AML-193 (cell line): Measurements from ENCODE around the gene TTLL11.

Experiments
- DNase-seq, 2 experiments: peaks; one replicate each; lab custom pipeline; 2025; lab: John Stamatoyannopoulos, UW

The TTLL11 gene

DNA sequence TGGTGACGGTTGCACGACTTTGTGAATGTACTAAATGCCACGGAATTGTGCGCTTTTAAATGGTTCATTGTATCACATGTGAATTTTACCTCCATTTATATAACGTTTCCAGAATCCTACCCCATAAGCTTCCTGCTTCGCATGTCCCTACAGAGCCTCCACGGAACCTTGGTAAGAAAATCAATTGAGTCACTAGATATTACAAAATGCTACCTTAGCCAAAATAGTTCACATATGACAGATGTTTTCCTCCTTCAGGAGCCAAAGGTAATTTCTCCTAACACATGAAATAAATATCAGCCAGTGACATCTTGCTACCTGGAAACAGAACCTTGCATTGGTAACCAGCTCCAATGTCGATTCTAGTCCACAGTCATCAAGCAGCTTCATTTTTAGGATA, 125.1 kb downstream of the TTLL11 start:
- no peak for DNase-seq

DNA sequence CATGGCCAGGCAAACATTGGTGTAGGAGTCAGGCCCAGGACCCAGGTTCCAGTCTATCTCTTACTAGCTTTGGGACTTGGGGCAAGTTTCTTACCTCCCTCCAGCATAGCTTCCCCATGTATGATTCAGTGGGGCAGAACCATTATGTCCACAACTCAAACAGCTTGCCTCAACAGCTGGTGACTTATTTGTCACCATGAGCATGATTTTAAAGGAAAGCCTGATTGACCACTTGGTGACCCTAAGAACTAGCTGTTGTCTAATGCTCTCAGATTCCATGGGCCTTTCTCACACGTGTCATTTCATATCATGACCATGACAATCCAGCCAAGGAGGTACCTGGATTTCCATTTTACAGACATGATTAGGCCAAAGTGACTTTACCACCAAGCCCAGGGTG, 126.4 kb downstream of the TTLL11 start:
- no peak for DNase-seq

DNA sequence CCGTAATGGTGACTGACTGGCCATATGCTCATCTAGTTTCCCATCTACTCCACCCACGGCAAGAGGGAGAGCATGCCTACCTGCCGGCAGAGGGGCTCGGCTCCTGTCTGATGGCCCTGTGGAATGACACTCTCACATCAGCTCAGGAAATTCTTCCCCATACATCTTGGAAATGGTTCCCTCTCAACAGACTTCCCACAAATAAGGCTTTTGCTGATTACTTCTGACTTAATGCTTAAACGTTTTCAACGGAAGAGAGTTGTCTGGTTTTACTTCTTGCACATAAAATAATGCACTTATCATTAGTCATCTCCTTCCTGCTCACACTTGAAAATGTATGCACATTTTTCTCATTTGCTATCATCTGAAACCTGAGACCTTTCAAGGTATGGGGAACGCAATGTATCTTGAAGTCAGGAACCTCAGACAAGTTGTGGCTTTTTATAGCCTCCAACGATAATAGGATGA, 129.5 kb downstream of the TTLL11 start:
- no peak for DNase-seq

DNA sequence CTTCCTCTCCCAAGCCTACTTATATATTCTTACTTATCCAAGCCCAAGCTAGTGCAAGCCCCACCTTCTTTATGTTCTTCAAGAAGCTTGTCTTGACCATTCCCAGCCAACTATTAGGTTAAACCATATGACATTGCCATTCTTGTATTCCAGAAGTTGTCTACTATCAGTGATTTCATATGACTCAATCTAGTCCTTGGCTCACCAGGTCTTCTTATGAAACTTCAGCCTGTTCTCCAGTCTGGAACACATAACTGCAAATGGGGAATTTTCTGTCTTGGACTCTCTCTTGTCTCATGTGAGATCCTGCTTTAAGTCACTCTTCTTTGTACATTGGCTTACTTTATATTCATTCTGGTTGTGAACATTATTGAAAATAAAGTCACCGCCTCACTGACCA, 130.7 kb downstream of the TTLL11 start:
- DNase-seq: no peak

DNA sequence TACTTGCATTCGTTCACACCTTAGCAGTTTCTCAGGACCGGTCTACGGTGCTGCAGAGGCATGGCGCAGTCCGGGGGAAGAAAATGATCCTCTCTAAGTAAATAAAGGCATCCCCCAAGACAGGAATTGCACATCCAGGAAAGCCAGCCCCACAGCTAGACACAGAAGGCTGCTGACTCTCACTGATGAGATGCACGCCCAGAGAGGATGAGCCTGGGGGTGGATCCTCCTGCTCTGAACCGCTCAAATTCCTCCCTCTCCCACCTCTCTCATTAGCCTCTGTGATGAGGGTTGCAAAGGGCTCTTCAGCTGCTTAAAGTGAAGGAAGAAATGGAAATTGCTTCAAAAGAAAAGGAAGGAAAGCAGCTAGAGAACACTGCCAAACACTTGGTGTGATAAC, 132.4 kb downstream of the TTLL11 start:
- no peak for DNase-seq

DNA sequence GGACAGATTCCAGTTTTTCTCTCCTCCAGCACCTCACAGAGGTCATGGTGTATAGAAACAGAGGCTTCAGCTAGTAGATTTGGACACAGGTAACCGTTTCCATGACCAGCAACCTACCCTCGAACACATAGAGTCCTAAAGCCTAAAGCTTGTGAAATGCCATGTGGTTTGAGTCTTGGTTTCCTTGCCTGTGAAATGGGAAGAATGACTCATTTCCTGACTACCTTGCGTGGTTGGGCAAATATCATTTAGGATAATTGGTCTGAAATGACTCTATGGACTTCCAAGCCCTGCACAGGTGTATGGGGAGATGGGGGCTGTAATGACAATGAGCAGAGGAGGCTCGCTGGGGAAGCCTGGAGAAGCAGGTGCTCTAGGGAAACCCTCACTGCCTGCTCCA, 134.6 kb downstream of the TTLL11 start:
- no peak for DNase-seq

DNA sequence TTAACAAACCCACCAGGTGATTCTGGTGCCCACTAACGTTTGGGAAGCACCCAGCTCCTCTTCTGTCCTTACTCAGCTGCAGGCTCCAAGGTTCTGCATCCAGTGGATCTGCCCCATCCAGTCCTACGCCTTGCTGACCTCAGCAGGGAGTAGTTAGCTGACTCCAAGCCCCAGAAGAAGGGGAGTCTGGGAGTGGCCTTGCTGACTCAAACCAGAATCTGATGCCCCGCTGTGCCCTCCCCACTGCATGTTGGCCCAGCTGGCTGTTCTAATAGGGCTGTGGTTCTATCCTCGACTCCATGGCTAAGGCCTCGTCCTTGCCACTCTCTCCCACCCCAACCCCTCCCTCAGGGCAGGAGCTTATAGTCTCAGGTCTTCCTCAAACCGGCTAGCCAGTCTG, 136.3 kb downstream of the TTLL11 start:
- no peak for DNase-seq

DNA sequence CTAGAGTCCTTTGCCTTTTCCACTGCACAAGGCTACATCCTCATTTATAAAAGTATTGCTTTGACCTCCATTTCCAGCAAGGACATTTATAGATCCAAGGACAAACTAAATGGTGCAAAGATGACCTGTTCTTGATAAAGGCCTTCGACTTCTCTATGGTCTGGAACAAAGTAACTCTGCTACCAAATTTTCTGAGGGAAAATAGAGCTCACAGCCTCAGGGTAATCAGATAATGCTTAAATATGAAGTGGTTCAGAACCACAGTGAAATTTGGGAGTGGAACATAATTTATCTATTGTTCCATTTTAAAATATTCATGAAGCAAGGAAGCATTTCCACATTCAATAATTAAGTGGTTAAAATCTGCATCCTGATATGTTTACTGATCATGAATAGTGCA, 137.5 kb downstream of the TTLL11 start:
- no peak for DNase-seq

DNA sequence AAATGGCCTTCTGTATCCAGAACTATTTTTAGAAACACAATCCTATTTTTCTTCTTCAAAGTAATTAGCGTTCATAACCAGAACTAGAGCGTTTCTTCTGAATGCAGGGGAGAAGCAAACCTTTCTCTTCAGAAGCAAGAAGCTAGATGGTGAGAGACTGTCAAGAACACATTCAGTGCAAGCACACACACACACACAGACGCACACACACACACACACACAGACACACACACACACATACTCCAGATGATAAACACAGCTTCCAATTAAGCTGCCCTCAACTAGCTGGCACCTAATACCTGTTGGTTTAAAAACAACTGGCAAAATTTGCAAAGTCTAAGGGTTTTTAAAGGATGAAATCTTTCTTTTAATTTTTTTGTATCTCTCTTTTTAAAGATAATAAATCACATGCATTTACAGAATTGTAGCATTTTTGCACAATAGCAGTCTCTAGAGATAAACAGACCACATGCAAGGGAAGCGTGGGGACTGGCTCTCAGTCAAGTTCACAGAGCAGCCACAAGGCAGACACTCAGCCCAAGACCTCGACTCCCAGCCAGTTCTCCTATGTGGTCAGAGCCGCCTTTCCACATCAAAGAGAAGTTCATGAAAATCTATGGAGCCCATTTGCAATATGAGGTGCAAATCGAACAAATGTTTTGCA, 138.5 kb downstream of the TTLL11 start:
- DNase-seq: no peak

DNA sequence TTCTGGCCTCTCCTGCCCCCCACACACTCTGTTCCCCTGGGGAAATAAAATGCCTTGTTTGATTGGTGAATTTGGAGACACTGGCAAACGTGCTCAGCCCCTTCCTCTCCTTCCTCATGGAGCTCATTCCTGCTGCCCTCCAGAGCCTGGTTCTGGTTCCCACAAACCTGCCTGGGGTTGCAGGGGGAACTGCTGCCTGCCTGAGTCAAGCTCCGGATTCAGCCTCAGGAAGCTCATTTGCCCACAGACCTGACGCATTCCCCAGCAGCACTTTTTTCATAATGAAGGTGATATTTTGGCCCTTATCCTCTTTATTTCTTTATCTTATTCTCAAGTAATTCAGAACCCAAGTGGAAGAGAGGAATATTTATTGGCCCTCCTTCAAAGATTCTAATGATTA, 140.5 kb downstream of the TTLL11 start:
- DNase-seq: no peak

DNA sequence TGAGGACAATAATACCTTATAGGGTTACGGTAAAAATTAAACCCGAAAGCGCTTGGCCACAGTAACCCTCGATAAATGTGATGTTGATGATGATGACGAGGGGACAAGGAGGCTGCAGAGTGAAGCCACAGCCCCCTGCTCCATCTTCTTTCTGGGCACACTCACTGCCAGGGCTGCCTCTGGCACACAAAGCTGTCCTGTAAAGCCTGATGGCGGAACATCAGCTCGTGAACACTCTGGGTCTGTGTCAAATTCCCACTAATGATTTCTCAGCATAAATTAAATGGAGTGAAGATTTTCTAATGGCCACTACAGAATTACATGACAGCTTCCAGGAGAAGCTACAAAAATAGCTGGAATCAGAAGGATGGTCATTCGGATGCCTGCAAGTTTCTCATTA, 142.2 kb downstream of the TTLL11 start:
- DNase-seq: no peak

DNA sequence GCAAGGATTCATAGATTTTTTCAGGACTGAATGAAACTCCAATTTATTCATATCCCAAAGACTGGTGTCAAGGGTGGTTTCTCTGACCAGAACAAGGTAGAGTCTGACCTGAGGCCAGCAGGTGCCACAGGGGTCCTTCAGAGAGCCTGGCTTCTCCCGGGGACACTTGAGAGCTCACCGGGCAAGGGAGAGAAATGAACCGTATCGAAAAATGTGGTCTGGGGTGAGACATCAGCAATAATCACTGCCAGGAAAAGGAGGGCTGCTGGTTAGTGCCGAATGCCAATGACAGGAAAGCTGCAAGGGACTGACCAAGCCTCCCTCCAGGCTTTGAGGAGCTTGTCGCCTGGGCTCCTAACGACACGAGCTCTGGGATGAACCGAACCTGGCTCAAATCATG, 142.7 kb downstream of the TTLL11 start:
- no peak for DNase-seq

DNA sequence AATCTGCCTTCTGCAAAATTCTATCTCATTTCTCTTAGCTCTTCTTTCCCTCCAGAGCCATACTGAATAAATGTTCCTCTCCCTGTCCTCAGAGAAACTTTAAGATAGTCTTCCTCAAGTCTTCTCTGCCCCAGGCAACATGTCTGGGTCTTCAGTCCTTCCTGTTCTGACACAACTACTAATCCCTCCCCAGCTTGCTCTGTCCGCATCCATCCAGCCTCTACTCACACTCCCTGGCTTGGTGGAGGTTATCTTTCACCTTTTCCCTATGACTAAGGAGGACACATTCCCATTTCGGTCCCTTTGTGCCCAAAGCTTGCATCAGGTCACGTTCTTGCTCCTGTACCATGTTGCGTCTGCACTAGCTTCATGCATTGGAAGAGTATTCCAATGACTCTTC, 143.3 kb downstream of the TTLL11 start:
- DNase-seq: no peak

DNA sequence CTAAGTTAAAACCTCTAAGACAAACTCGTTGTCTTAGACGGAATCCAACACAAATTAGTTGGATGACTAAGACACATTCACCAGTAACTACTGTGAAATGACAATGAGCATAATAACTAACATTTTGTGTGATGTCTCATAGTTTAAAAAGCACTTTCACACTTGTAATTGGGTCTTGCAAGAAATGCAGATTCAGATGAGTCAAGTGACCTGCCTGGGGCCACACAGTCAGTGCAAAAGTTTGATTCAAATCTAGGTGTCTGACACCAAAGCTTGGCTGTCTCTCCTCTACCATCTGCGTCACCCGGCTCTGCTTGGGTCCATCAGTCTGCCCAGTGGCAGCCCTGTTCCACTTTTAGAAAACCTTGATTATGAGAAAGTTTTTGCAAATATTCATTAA, 143.7 kb downstream of the TTLL11 start:
- DNase-seq: no peak

DNA sequence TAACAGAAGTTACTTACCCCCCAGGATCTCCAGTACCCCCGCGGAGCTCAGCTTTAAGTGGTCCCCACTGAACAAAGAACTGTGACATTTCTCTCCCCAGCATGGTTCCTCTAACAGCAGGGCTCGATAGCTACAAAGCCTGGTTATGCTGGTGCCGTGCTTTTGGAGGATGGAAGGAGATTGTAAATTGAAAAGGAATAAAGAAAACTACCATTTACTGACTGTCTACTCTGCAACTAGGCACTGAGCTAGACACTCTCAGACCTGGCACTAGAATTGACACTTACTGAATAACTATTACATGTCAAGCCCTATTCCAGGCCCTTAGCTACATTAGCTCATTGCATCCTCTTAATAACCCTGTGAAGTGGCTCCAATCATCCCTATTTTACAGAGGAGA, 145.3 kb downstream of the TTLL11 start:
- DNase-seq: no peak

DNA sequence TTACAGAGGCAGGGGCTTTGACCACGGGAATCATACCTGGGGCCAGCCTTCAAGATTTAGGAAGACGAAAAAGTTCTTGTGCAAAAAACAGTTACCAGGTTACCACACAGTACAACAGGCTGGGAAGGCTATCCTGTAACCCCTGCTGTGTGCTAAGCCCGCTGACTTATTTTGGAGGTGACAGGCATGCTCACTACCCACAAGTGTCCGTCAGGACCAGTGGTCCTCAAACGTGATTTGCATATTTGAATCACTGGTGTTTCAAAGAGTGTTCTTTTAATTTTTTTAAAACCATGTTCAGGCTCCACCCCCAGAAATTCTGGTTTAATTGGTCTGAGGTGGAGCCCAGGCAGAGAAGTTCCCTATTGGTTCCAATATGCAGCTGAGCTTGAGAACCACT, 146.6 kb downstream of the TTLL11 start:
- no peak for DNase-seq

DNA sequence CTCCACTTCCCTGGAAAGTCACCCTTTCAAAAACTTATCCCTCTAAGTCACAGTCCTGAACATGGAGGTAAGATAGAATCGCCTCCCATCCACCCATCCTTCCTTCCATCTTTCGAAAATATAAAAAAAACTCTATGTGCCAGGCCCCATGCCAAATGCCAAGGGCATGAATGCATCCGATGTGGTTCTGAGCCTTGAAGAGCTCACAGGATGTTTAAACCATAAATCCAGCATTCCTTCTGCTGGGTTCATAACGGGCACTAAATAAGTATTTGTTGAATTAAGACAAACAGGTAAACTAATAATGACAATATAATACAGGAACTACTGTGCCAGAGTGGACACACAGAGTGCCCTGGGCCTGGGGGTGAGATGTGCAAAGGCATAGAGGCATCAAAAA, 147.3 kb downstream of the TTLL11 start:
- no peak for DNase-seq

DNA sequence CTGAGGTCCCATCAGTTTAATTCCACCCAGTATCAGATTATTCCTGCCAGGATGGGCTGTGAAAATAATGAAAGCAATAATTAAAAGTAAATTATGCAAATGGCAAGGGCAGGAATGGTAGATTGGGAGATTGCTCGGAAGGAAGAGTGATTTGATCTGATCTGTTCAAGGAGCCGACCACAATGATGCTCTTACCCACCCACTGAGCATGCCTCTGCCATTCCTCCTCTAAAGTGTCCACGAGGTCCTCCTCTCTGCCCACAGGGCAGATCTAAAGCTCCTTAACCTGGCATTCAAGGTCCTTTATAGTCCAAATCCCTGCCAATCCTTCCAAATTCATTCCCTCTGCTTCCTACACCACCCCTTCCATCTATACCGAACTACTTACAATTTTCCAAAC, 147.8 kb downstream of the TTLL11 start:
- DNase-seq: no peak

DNA sequence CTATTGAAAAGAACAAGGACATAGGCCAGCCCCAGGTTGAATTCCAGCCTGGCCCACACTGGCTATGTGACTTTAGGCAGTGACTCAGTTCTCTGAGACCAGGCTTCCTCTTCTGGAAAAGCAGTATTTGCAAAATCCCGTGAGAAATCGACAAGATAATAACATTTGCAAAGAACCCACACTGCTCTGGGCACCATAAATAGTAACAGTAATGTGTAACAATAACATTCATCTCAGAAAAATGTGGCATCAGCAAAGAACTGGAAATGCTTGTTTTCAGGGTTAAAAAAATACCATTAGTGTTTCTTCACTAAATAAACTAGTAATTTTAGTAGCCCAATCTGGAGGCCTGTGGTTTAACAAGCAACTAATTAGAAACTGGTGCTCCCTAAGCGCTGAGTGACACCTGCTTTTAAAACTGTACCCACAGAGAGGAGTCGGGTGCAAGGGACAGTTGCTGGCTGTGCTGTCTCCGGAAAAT, 148.4 kb downstream of the TTLL11 start:
- DNase-seq: no peak

DNA sequence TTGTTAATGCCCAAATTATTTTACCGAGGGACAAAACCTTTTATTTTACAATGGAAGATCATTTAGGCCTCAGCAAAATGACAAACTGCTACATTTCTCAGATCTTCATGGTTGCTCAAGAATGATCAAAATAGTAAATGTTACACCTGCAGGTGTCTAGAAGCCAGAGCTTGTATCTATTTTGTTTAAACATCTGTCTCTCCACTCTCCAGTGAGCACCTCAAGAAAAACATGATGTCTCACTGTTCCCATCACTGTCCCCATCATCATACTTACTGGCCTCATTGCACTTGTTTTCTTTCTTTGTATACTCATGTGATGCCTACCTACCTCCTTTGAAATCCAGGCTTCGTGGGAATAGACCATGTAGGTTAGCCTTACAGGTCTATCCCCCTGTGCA, 149.6 kb downstream of the TTLL11 start:
- no peak for DNase-seq

DNA sequence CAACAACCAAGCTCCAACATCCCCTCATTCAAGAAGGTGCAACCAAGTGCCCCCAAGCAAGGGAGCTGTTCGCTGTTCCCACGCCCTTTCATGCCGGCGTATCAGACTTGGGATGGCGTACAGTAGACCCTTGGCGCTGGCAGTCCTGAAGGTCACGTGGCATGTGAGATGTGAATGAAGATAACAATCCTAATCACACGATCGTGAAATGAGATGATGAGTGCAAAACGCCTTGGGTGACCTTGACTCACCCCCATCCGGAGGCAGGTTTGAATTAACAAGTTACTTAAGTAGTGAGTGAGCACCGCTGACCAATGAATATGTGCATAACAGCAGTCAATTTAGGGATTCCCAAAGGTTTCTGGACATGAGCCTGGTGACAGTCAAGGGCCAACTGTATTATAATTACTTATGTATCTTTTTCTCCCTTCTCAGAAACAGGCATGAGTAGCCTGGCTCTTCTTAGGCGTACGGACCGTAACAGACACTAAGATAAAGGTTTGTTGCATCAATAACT, 150.2 kb downstream of the TTLL11 start:
- no peak for DNase-seq

DNA sequence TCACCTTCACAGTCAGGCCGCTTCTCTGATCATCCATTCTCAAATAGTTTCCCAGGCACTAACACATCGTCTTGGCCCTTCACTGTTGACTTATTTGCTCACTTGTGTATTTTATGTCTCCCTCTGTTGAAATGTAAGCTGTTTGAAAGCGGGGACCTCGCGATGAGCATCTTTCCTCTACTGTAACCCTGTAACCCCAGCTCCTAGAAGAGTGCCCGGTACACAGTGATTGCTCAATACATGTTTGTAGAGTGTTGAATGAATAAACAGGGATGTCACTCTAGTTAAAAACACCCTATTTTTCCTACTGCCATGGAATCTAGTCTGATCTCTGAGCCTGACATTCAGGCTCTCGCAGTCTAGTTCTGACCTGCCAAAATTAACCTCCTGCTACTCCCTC, 150.8 kb downstream of the TTLL11 start:
- DNase-seq: no peak

DNA sequence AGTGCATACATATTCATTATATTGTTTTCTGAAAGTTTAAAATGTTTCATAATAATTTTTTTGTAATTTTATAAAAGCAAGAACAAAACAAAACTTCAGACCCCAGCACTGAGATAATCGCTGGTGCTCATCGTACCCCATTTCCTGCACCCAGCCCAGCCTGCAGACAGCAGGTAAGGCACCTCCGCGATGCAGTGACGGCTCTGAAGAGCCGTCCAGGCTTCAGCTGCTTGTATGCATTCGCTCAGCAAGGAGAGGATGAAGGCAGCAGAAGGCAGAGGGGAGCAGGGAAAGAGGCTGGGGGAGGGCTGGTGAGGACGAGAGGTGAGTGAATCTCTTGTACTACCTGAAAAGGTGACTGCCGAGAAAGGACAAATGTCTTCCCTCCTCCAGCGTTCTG, 153.5 kb downstream of the TTLL11 start:
- DNase-seq: no peak

DNA sequence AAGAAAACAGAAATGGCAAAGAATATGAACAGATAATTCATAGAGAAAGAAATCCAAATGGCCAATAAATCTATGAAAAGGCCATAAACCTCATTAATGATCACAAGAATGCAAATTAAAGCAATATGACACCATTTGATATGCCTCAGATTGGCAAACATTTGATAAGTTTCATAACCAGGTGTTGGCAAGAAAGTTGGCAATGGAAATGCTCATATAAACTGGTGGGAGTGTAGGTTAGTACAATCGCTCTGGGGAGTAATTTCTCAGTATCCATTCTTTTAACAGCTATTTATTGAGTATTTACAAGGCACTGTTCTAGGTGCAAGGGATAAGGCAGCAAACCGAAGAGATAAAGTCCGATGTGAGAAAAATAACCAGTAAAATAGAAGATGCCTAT, 154.5 kb downstream of the TTLL11 start:
- no peak for DNase-seq
